ENCODE measurements around the gene TBC1D3D.
"Not testable (repeated sequence)": the region's sequence is repeated elsewhere in the genome, so short reads cannot be mapped to it uniquely, and the experiment has no call there.

TBC1D3D gene

DNA sequence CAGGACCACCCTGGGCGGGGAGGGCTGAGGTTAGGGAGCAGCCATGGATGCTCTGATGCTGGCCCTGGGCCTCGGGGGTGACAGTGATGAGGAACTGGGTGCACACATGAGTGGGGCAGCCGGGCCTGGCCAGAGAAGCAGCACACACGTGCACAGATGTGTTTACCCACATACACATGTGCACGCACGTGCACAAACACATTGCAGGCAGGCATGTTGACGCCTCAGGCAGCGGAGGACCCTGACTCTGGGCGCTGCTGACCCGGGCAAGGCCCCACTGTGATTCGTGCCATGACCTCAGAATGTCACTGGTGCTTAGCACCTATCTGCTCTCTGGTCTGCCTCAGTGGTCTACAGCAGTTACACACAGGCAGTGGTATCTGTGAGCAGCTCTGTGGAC lies at the start of gene TBC1D3D:
TSS of gene TBC1D3D (plus strand) at position 301 of the 400 bp plus-strand sequence. CDS start 1,585 bp downstream, outside the sequence.
- DNase-seq (ENCODE audit: low read depth in 2 of 2), result not testable (repeated sequence)

DNA sequence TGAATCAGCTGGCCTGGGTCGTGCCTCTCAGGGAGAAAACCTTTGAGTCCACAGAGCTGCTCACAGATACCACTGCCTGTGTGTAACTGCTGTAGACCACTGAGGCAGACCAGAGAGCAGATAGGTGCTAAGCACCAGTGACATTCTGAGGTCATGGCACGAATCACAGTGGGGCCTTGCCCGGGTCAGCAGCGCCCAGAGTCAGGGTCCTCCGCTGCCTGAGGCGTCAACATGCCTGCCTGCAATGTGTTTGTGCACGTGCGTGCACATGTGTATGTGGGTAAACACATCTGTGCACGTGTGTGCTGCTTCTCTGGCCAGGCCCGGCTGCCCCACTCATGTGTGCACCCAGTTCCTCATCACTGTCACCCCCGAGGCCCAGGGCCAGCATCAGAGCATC lies 14.8 kb upstream of the TBC1D3D start, which contains the start of gene TBC1D3L:
TSS of gene TBC1D3L (minus strand) at position 101 of the 400 bp plus-strand sequence. CDS start 1,540 bp downstream, outside the sequence.
- not testable (repeated sequence) for DNase-seq (ENCODE audit: low read depth in 2 of 2)

Data from stimulated activated CD8-positive, alpha-beta memory T cell treated with anti-CD3 and anti-CD28 coated beads, Interleukin-2, amount 100 ng/mL, for 1 hour (primary cell).